ENCODE data around the gene PARD6G.

The PARD6G gene

GRCh38 chr18:80159713-80160636, 87.3 kb downstream of the PARD6G start:
- Histone ChIP-seq H3K36me3 (ENCODE audit: control insufficient read depth, insufficient read depth, low read length) (peaks cover 70% of the 10 kb centered on the region), H3K4me3 (ENCODE audit: extremely low read depth, insufficient read depth, low read length, poor library complexity, severe bottlenecking) (no peak overlapping the region), H3K4me1 (ENCODE audit: control insufficient read depth, insufficient read depth, low read length, poor library complexity, severe bottlenecking) (no peaks in the 10 kb centered on the region), H3K27ac (ENCODE audit: low read depth, low read length, severe bottlenecking) (no peak overlapping the region), H3K9me3 (ENCODE audit: control insufficient read depth, low read length) (peaks cover 10% of the 10 kb centered on the region)
- WGBS, 2 experiments (ENCODE audit: insufficient coverage in 2 of 2): 96 to 97% methylated on average over 109 of the region's 109 CpGs

- Histone ChIP-seq H3K27ac (ENCODE audit: low read depth, low read length, severe bottlenecking) (no peak overlapping the region), H3K36me3 (ENCODE audit: control insufficient read depth, insufficient read depth, low read length) (peaks cover 69% of the 10 kb centered on the region), H3K4me3 (ENCODE audit: extremely low read depth, insufficient read depth, low read length, poor library complexity, severe bottlenecking) (no peak overlapping the region), H3K9me3 (ENCODE audit: control insufficient read depth, low read length) (no peaks in the 10 kb centered on the region), H3K4me1 (ENCODE audit: control insufficient read depth, insufficient read depth, low read length, poor library complexity, severe bottlenecking) (no peaks in the 10 kb centered on the region)
- WGBS, 2 experiments (ENCODE audit: insufficient coverage in 2 of 2): 80 to 89% methylated on average over 2 to 4 of the region's 5 CpGs
These were observed 88.9 kb downstream of the PARD6G start for GRCh38 chr18:80158365-80158764.

GRCh38 chr18:80157708-80158343, 89.5 kb downstream of the PARD6G start:
- Histone ChIP-seq H3K4me3 (ENCODE audit: extremely low read depth, insufficient read depth, low read length, poor library complexity, severe bottlenecking) (no peak overlapping the region), H3K36me3 (ENCODE audit: control insufficient read depth, insufficient read depth, low read length) (peaks cover 66% of the 10 kb centered on the region), H3K27ac (ENCODE audit: low read depth, low read length, severe bottlenecking) (no peak overlapping the region), H3K9me3 (ENCODE audit: control insufficient read depth, low read length) (no peaks in the 10 kb centered on the region), H3K4me1 (ENCODE audit: control insufficient read depth, insufficient read depth, low read length, poor library complexity, severe bottlenecking) (no peaks in the 10 kb centered on the region)
- 70 to 91% methylated on average over 3 to 4 of the region's 8 CpGs for WGBS, 2 experiments (ENCODE audit: insufficient coverage in 2 of 2)

- no peaks in the 10 kb centered on the region for H3K9me3 ChIP-seq (ENCODE audit: control insufficient read depth, low read length)
- H3K4me1 ChIP-seq (ENCODE audit: control insufficient read depth, insufficient read depth, low read length, poor library complexity, severe bottlenecking): no peaks in the 10 kb centered on the region
- H3K36me3 ChIP-seq (ENCODE audit: control insufficient read depth, insufficient read depth, low read length): peaks cover 50% of the 10 kb centered on the region
- 85 to 91% methylated on average over 5 of the region's 6 CpGs for WGBS, 2 experiments (ENCODE audit: insufficient coverage in 2 of 2)
- no peak overlapping the region for H3K4me3 ChIP-seq (ENCODE audit: extremely low read depth, insufficient read depth, low read length, poor library complexity, severe bottlenecking)
- no peak overlapping the region for H3K27ac ChIP-seq (ENCODE audit: low read depth, low read length, severe bottlenecking)
These were observed 93.0 kb downstream of the PARD6G start for GRCh38 chr18:80154293-80154692.

- Histone ChIP-seq H3K27ac (ENCODE audit: low read depth, low read length, severe bottlenecking) (no peak overlapping the region), H3K36me3 (ENCODE audit: control insufficient read depth, insufficient read depth, low read length) (peaks cover 51% of the 10 kb centered on the region), H3K4me3 (ENCODE audit: extremely low read depth, insufficient read depth, low read length, poor library complexity, severe bottlenecking) (no peak overlapping the region), H3K4me1 (ENCODE audit: control insufficient read depth, insufficient read depth, low read length, poor library complexity, severe bottlenecking) (no peaks in the 10 kb centered on the region), H3K9me3 (ENCODE audit: control insufficient read depth, low read length) (no peaks in the 10 kb centered on the region)
These were observed 97.6 kb downstream of the PARD6G start for GRCh38 chr18:80149667-80150066.

GRCh38 chr18:80148326-80149199, 98.8 kb downstream of the PARD6G start:
- H3K27ac ChIP-seq (ENCODE audit: low read depth, low read length, severe bottlenecking): no peak overlapping the region
- peaks cover 53% of the 10 kb centered on the region for H3K36me3 ChIP-seq (ENCODE audit: control insufficient read depth, insufficient read depth, low read length)
- H3K9me3 ChIP-seq (ENCODE audit: control insufficient read depth, low read length): no peaks in the 10 kb centered on the region
- H3K4me3 ChIP-seq (ENCODE audit: extremely low read depth, insufficient read depth, low read length, poor library complexity, severe bottlenecking): no peak overlapping the region
- 97 to 98% methylated on average over 27 to 33 of the region's 34 CpGs for WGBS, 2 experiments (ENCODE audit: insufficient coverage in 2 of 2)
- no peaks in the 10 kb centered on the region for H3K4me1 ChIP-seq (ENCODE audit: control insufficient read depth, insufficient read depth, low read length, poor library complexity, severe bottlenecking)

GRCh38 chr18:80147418-80148325, 99.6 kb downstream of the PARD6G start:
- no peak overlapping the region for H3K27ac ChIP-seq (ENCODE audit: low read depth, low read length, severe bottlenecking)
- no peaks in the 10 kb centered on the region for H3K9me3 ChIP-seq (ENCODE audit: control insufficient read depth, low read length)
- H3K4me1 ChIP-seq (ENCODE audit: control insufficient read depth, insufficient read depth, low read length, poor library complexity, severe bottlenecking): no peaks in the 10 kb centered on the region
- no peak overlapping the region for H3K4me3 ChIP-seq (ENCODE audit: extremely low read depth, insufficient read depth, low read length, poor library complexity, severe bottlenecking)
- H3K36me3 ChIP-seq (ENCODE audit: control insufficient read depth, insufficient read depth, low read length): peaks cover 53% of the 10 kb centered on the region
- WGBS, 2 experiments (ENCODE audit: insufficient coverage in 2 of 2): 94 to 96% methylated on average over 47 to 48 of the region's 52 CpGs

GRCh38 chr18:80147037-80147417, 100.3 kb downstream of the PARD6G start:
- no peaks in the 10 kb centered on the region for H3K4me1 ChIP-seq (ENCODE audit: control insufficient read depth, insufficient read depth, low read length, poor library complexity, severe bottlenecking)
- H3K4me3 ChIP-seq (ENCODE audit: extremely low read depth, insufficient read depth, low read length, poor library complexity, severe bottlenecking): no peak overlapping the region
- H3K36me3 ChIP-seq (ENCODE audit: control insufficient read depth, insufficient read depth, low read length): peaks cover 56% of the 10 kb centered on the region
- no peaks in the 10 kb centered on the region for H3K9me3 ChIP-seq (ENCODE audit: control insufficient read depth, low read length)
- no peak overlapping the region for H3K27ac ChIP-seq (ENCODE audit: low read depth, low read length, severe bottlenecking)
- WGBS, 2 experiments (ENCODE audit: insufficient coverage in 2 of 2): 97 to 98% methylated on average over 10 to 12 of the region's 12 CpGs

GRCh38 chr18:80145196-80145804, 102.0 kb downstream of the PARD6G start:
- WGBS, 2 experiments (ENCODE audit: insufficient coverage in 2 of 2): 94 to 100% methylated on average over 4 of the region's 5 CpGs
- Histone ChIP-seq H3K4me3 (ENCODE audit: extremely low read depth, insufficient read depth, low read length, poor library complexity, severe bottlenecking) (no peak overlapping the region), H3K9me3 (ENCODE audit: control insufficient read depth, low read length) (no peaks in the 10 kb centered on the region), H3K27ac (ENCODE audit: low read depth, low read length, severe bottlenecking) (no peak overlapping the region), H3K4me1 (ENCODE audit: control insufficient read depth, insufficient read depth, low read length, poor library complexity, severe bottlenecking) (no peaks in the 10 kb centered on the region), H3K36me3 (ENCODE audit: control insufficient read depth, insufficient read depth, low read length) (peaks cover 53% of the 10 kb centered on the region)
